Cortex of kidney (tissue), 1 donor: ENCODE results near the gene TRUB2.

ENCODE experiments used
- DNase-seq: peaks from one replicate; lab custom pipeline; 2025; lab: John Stamatoyannopoulos, UW

Gene TRUB2

DNA sequence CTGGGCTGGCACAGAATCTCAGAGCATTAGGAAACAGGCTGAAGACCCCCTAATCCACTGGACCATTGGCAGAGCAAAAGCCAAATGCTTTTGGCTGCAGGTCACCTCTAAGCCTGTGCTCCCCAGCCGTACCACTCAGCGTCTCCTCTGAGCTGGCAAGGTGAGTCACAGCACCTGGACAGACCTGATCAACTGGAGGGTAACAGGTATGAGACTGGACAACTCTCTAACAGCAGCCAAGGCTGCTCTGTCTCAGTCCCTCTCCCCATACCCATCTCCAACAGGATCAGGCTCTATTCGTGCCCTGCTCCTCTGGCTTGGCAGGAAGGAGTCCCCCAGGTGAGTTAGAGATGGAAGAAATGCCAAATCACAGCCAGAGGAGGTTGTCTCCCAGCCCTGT lies 51.1 kb downstream of the TRUB2 start:
- DNase-seq: no peak

DNA sequence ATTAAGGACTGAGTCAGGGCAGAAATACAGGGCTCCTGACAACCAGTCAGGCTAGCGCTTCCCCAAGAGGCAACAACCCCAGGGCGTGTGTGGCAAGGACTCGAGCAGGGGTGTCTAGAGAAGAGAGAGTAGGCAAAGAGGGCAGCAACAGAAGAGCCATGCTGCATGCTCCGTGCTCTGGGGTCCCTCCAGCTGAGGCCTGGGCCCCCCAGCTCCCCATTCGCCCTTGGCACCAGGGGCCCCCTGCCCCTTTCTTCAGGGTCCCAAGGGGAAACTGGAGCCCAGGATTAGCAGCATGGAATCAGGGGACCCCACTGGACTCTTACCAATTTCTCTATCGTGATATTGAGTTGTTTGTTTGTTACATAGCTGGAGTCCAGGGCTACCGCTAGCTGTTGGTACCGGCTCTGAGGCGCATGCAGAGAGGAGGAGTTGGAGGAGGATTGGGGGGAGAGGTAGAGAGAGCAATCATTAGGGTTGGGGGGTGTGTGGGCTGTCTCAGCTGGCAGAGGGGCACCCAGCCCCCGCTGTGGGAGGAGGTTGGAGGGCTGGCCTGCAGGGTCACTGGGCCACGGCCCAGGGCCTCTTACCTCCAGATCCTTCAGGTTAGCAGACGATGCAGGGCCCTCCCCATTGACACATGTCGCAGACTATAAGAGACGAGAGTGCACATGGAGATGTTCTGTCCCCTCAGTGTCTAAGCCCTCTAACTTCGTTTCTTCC lies 55.2 kb downstream of the TRUB2 start:
- no peak for DNase-seq

DNA sequence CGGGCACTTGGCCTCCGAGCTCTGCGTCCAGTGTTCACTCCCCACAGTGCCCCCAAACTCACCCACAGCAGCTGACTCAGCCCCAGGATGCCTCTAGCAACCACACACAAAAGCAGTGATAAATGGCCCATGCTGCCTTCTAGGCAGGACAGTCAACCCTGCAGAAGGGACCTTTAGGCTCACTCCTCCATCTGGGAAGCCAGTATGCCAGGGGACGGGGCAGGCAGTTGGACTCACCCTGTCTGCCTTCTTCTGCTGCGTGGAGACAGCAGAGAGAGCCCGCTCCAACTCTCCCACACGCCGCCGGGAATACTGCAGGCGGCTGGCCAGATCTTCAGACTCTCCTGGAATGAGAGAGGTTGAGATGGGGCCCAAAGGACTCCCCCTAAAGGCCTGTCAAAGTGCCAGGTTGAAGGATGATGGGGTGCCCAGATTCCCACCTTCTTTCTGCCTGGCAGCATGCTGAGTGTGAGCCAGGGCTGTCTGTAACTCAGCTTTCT lies 56.8 kb downstream of the TRUB2 start:
- no peak for DNase-seq

DNA sequence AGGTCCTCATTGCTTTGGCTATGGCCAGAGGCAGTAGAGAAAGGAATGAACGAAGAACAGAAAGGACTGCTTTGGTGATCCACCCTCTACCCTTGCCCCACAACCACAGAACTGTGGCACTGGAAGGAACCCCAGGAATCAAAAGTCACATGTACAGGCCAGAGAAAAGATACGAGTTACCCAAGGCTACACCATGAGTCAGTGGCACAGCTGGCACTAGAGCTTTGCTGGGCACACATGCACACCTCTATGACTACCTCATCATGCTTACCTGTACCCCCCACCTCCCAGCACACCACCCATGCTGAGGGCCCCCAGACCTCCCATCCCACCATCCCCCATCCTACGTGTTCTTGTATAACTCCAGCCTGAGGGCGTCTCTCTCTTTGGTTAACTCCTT lies 59.6 kb downstream of the TRUB2 start:
- DNase-seq: no peak

DNA sequence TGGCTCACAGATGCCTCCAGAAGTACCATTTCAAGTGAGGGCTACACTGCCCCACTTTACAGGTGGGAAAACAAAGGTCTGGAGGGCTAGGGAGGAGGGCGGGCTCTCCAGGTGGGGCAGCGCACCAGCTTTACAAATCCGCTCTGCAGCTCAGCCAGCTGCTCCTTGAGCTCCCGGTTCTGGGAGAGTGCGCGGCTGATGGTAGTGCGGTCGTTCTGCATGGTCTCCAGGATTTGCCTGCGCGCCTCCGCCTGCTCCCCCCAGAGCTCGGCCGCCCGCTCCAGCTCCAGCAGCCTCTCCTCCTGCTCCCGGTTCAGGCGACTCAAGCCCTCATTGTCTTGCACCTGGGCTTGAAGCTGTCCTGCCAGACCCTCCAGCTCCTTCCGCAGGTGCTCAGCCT lies 61.9 kb downstream of the TRUB2 start:
- no peak for DNase-seq

DNA sequence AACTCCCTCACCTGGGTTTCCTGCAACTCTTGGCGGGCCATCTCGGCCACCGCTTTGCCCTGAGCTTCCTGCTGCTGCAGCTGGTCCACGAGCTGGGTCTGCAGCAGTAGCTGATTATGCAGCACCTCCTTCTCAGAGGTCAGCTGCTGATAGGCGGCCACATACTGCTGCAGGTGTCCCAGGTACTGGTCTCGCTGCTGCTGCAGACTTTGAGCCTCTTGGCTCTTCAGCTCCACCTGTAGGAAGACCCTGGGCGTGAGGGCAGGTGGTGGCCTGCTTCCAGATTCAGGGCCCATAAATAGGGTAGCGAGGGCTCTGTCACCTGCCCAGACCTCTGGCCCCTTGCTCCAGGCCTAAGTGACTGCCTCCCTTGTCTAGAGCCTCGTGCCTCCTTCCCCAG lies 63.1 kb downstream of the TRUB2 start:
- DNase-seq: no peak

DNA sequence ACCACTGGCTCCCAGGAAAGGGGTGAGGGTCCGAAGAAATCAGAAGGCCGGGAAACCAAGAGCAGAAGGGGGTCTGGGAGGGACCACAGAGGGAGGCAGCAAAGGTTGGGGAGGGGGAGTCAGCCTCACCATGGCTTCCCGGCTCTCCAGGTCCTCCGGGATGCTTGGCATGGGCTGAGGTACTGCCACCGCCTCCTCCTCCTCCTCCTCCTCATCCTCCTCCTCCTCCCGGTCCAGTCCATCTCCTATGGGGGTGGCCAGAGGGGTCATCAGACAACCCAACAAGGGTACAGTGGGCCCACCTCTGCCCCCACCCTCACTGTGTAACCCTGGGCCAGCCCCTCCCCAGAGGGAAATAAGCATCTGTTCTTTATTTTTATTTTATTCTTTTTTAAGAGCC lies 63.9 kb downstream of the TRUB2 start:
- no peak for DNase-seq

DNA sequence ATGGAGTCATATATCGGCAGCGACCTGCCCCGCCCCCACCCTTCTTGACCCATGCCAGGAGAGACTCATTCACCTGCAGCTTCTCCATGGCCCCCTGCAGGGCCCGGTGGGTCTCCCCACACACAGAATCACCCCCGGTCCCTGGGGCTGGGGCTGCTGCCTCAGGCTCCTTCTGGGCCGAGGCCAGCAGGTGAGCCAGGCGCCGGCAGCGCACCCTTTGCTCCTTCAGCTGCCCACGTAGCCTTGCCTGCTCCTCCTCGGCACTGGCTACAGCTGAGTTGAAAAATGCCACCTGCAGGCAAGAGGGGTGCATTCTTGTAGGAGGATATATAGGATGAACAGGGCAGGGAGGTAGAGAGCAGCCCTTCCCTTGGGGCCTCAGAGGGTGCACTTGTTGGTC lies 64.3 kb downstream of the TRUB2 start:
- DNase-seq: no peak

DNA sequence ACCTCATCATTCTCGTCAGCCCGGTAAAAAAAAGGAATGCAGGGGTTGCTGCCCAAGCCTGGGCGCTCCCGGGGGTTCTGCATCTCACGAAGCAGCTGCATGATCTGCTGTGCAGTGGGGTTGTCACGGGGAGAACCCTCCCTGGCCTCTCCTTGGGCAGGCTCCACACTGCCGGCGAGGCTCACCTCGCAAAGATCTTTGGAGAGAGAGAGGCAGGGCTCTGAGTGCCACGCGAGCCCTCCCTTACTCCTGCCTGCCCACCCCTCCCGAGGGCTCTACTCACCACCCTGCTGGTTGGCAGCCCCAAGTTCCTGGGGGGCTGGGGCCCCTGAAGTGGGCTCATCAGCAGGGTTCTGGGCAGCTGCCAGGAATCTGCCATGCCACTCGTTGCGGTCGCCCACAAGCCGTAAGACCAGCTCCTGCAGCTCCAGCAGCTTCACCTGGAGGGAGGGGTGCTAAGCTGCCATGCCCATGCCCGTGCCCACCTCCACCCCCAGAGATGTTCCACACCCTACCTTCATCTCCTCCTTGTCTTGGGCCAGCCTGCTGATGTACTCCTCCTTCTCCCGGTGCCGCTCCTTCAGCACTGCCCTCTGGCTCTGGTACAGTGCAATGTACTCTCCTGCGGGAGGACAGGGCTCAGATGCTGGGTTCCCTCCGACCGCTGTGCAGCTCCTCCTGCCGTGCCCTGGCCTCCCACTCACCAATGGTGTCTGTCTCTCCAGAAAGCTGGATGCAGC lies 65.0 kb downstream of the TRUB2 start:
- no peak for DNase-seq
